Measurements from ENCODE around the gene FBLN2.

Gene FBLN2

DNA sequence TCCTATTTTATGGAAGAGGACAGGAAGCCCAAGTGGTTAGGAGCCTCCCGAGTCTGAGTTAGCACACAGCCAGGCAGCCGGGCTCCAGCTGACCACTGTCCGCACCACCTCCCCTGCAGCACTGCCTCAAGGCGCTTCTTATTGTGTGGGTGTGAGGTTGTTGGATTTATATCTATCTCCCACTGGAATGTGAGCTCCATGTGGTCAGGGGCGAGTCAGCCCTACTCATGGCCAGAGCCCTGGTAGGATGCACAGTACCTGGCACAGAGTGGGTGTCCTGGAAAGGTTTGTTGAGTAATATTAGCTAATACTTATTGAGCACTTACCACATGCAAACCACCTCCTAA is 9.7 kb upstream of the FBLN2 start:
- no peak for TF ChIP-seq CTCF (IDR thresholded peaks at IDR 0.05; ENCODE audit: low read depth, low read length)
- DNase-seq (ENCODE audit: extremely low read depth, low read depth): no peak

GRCh38 chr3:13539671-13540070 is 9.3 kb upstream of the FBLN2 start:
- TF ChIP-seq CTCF (IDR thresholded peaks at IDR 0.05; ENCODE audit: low read depth, low read length): no peak
- DNase-seq (ENCODE audit: extremely low read depth, low read depth): no peak

DNA sequence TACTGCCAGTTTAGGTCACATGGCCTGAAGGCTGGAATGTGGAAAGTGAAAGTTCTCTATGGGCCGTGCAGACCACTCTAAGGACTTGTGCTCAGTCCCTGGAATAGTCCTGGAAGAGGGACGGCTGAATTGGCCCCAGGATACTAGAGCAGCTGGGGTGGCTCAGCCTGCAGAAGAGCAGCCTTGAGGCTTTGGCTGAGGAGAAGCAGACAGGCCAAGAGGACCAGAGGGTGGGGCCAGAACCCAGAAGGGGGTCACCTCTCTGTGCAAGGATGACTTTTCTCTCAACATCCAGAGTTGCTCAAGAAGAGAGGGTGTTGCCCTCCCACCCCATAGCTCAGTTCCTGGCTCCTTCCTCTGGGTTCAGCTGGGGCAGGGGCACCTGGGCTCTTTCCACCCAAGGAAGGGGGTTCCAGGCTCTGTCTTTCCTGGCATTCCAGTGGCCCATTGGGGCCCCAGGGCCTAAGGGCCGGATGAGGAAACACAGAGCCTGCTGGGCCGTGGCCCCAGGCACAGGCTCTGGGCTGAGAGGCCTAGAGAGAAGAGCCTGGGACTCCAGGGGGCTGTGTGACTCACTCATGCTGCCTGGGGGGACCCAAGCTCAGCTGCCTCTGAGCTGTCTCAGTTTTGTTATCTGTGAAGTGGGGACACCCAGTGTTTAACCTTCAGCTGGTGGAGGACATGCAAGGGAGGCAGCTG is 8.5 kb upstream of the FBLN2 start:
- DNase-seq (ENCODE audit: extremely low read depth, low read depth): no peak
- no peak for TF ChIP-seq CTCF (IDR thresholded peaks at IDR 0.05; ENCODE audit: low read depth, low read length)

DNA sequence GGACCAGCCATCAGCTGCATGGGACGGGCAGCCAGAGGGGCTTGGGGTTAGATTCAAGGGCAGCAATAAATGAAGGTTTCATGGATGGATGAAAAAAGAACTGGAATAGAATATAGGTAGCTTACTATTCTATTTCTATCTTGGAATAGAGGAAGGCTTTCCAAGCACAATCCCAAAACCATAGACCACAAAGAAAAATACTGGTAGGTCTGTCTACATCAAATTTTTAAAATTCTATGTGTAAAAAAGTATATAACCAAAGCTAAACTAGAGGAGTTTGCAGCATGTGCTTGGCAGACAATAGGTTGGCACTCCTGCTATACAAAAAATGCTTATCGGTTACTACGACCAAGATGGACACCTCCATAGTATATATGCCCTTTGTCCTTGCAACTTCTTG is 7.2 kb upstream of the FBLN2 start:
- DNase-seq (ENCODE audit: extremely low read depth, low read depth): no peak
- TF ChIP-seq CTCF (IDR thresholded peaks at IDR 0.05; ENCODE audit: low read depth, low read length): no peak

- TF ChIP-seq CTCF (IDR thresholded peaks at IDR 0.05; ENCODE audit: low read depth, low read length): no peak
- no peak for DNase-seq (ENCODE audit: extremely low read depth, low read depth)
Observed at GRCh38 chr3:13542142-13542541, 6.8 kb upstream of the FBLN2 start.

DNA sequence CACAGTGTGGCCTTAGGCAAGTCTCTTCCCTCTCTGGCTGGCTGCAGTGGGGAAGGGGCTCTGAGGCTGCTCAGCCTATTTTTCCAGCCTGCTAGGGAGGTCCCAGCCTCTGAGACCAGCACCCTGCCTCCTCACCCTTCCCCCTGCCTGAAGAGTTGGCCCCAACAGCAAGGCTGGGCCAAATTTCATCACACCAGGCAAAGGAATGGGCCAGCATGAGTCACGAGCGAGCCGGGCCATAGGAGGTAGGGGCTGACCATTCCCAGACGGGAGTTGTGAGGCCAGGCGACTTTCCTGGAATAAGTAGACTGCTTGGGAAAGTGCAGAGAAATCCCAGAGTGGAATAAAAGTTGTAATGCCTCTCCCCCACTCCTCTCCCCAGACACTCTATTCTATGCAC is 5.7 kb upstream of the FBLN2 start:
- DNase-seq (ENCODE audit: extremely low read depth, low read depth): peak; percentile 87
- TF ChIP-seq CTCF (IDR thresholded peaks at IDR 0.05; ENCODE audit: low read depth, low read length): no peak

DNA sequence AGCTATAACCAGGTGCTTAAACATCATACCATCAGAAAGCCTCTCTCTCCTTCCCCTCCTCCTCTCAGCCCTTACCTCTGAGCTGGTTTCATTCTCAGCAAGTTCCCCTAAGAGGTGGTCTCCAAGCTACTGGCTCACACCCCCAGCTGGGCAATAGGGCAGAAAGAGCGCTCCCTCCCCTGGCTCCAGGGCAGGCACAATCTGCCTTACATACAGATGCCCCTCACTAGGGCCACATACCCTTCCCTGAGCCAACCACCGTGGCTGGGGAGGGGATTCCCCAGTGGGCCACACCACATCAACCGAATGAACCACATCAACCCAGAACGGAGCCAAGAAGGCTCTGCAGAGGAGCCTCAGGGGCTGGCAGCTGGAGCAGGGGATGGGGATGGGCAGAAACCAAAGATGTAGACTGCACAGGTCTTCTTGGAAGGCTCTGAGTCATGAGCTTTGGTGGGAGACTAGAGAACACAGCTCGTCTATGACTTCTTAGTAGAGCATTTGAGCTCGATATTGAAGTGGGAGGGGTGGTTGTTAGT is 4.6 kb upstream of the FBLN2 start:
- TF ChIP-seq CTCF (IDR thresholded peaks at IDR 0.05; ENCODE audit: low read depth, low read length): no peak
- peak; percentile 75 for DNase-seq (ENCODE audit: extremely low read depth, low read depth)
